SJSA1 (cell line): ENCODE measurements around the gene FRAS1. TPM values are rescaled to one million over a fixed set of nuclear protein-coding genes. Genes with fewer than 3 reads are reported as not detected.
A peak's percentile ranks its signal among the peaks of the same experiment; 100 is the strongest.
"Not testable (repeated sequence)": the region's sequence is repeated elsewhere in the genome, so short reads cannot be mapped to it uniquely, and the experiment has no call there.

Experiments used
- DNase-seq, 2 experiments: peaks; one replicate each; pipeline ENCODE4 v3.0.0-alpha.2; 2015 to 2020; ENCODE audit warnings: low spot score in 2 of 2, low read depth in 1 of 2
- H3K27ac ChIP-seq: fragments of 250-450 bp; sonication (Bioruptor Pico); 2 replicates; pipeline ENCODE4 v1.5.1; 2020; ENCODE audit warnings: mild to moderate bottlenecking, moderate library complexity
- H3K27me3 ChIP-seq: fragments of 250-450 bp; sonication (Bioruptor Pico); replicated peaks from 2 replicates; pipeline ENCODE4 v1.5.1; 2020; ENCODE audit warnings: mild to moderate bottlenecking, moderate library complexity
- H3K36me3 ChIP-seq: fragments of 250-450 bp; sonication (Bioruptor Pico); 2 replicates; pipeline ENCODE4 v1.5.1; 2020; ENCODE audit warnings: mild to moderate bottlenecking
- H3K4me1 ChIP-seq: fragments of 250-450 bp; sonication (Bioruptor Pico); replicated peaks from 2 replicates; pipeline ENCODE4 v1.6.1; 2021; ENCODE audit warnings: mild to moderate bottlenecking
- H3K4me3 ChIP-seq: fragments of 250-450 bp; sonication (Bioruptor Pico); 2 replicates; pipeline ENCODE4 v1.5.1; 2020; ENCODE audit warnings: mild to moderate bottlenecking
- H3K9me3 ChIP-seq: fragments of 250-450 bp; sonication (Bioruptor Pico); replicated peaks from 2 replicates; pipeline ENCODE4 v1.5.1; 2020; ENCODE audit warnings: mild to moderate bottlenecking
- total RNA-seq: library from RNA; depleted of rRNA; stranded (reverse); fragments of >200 nt; shearing (Covaris generic); gene quantifications from 2 replicates; pipeline ENCODE4 v1.2.3, GENCODE V29; 2014; rRNA removed

FRAS1 gene
- total RNA-seq, result 0.19 and 0.21 TPM in 2 replicates

DNA sequence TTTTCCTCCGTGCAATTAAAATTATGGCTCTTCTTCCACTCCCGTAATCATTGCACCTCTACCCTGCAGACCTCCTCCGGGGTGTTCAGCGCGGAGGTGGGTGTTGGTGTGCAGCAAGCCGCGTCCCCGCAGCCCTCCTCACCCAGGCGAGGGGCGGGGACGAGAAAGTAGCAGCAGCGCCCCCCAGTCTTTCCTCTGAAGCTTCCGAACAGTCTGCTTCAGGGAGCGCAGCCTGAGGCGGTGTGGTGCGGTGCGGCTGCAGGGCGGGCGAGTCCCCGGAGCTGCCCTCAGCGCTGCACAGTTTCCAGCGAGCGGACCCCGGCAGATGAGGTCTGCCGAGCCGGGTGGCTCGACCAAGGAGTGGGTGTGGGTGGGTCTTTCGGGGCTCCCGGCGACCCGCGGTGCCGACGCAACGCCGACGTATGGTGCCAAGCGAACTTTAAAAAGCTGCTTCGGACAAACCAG is at the start of gene FRAS1:
Gene FRAS1 (plus strand): TSS at position 189 of the 465 bp plus-strand sequence. CDS start 687 bp downstream, outside the sequence.
- peak in 1 of 2 experiments; percentile 31 for DNase-seq
- Histone ChIP-seq H3K4me1 (peaks cover 24% of the 10 kb centered on the region), H3K4me3 (peak within 1 kb of the TSS; percentile 26), H3K27me3 (peaks cover 50% of the 10 kb centered on the region), H3K27ac (no peak within 1 kb of the TSS), H3K36me3 (no peaks in the 10 kb centered on the region), H3K9me3 (no peaks in the 10 kb centered on the region; the same call in 1 of the 2 replicates)

- not testable (repeated sequence) for H3K9me3 ChIP-seq, H3K27me3 ChIP-seq, H3K4me3 ChIP-seq, H3K36me3 ChIP-seq, DNase-seq, H3K4me1 ChIP-seq, H3K27ac ChIP-seq
These were observed 46.1 kb upstream of the FRAS1 start for GRCh38 chr4:78011003-78011402.

GRCh38 chr4:78014889-78015886 is 41.9 kb upstream of the FRAS1 start:
- H3K36me3 ChIP-seq, result no peaks in the 10 kb centered on the region
- no peak for DNase-seq
- no peaks in the 10 kb centered on the region for H3K27me3 ChIP-seq

GRCh38 chr4:78018271-78019049 is 38.7 kb upstream of the FRAS1 start:
- DNase-seq, result no peak
- Histone ChIP-seq H3K27ac (no peak overlapping the region), H3K4me1 (no peaks in the 10 kb centered on the region), H3K4me3 (no peak overlapping the region), H3K36me3 (no peaks in the 10 kb centered on the region), H3K27me3 (no peaks in the 10 kb centered on the region), H3K9me3 (no peaks in the 10 kb centered on the region)

More at GRCh38 chr4:78014889-78015886, 41.9 kb upstream of the FRAS1 start:
- Histone ChIP-seq H3K27ac (no peak overlapping the region), H3K4me3 (no peak overlapping the region), H3K9me3 (no peaks in the 10 kb centered on the region), H3K4me1 (no peaks in the 10 kb centered on the region)

DNA sequence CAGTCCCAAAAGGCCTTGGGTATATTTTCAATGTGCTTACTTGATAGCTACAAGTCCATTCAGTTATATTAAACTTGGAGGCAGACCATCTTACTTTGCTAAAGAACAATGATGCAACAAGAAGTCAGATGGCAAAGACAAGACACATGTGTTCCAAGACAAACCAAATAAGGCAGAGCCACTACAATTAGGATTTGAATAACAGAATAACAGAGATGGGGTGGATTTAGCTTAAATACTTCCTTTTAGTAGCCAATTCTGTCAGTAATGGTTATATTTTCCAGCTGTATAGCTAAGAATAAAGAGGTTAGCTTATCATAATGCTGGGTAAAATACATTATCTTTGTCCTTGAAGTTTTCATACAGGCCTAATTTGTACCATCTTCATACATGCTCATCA is 37.7 kb upstream of the FRAS1 start:
- Histone ChIP-seq H3K27ac (no peak overlapping the region), H3K36me3 (no peaks in the 10 kb centered on the region), H3K27me3 (no peaks in the 10 kb centered on the region), H3K9me3 (no peaks in the 10 kb centered on the region), H3K4me3 (no peak overlapping the region), H3K4me1 (no peaks in the 10 kb centered on the region)
- no peak for DNase-seq

DNA sequence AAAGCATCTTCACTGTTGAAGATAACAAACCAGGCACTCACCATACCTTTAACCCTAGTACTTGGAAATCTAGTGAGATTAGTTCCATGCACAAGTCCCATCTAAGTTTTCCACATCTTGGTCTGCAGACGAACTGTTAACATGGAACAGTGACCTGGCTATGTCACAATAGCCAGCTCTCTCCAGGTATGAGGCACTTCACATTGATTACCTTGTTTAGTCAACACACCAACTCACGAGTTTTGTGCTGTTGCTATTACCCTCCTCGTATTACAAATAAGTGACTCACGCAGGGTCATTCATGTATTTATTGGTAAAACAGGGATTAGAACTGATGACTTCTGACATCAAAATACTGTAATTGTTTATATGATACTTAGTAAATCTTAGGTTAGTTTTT is 36.4 kb upstream of the FRAS1 start:
- Histone ChIP-seq H3K27ac (no peak overlapping the region), H3K27me3 (no peaks in the 10 kb centered on the region), H3K4me3 (no peak overlapping the region), H3K9me3 (no peaks in the 10 kb centered on the region), H3K36me3 (no peaks in the 10 kb centered on the region), H3K4me1 (no peaks in the 10 kb centered on the region)
- no peak for DNase-seq

DNA sequence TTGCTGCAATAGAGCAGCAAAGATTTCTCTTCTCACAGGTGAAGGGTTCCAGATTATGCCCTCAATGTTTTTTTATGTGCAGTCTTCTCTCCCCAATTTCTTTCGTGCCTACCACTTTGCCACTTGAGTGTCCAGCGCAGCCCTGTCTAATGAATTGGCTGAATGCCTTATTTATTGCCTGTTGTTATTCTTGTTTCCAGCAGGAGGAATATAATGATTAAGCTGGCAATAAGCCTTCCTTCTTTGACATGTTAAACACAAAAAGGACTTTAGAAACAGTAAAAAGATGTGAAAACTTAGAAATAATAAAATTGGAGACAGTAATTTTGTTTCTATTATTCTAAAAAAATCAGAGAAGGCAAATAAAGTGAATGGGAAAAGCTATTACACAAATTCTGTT is 34.6 kb upstream of the FRAS1 start:
- DNase-seq, result no peak
- H3K27me3 ChIP-seq, result no peaks in the 10 kb centered on the region
- no peak overlapping the region for H3K4me3 ChIP-seq
- no peaks in the 10 kb centered on the region for H3K9me3 ChIP-seq
- no peaks in the 10 kb centered on the region for H3K4me1 ChIP-seq
- H3K27ac ChIP-seq, result no peak overlapping the region
- no peaks in the 10 kb centered on the region for H3K36me3 ChIP-seq

- H3K4me1 ChIP-seq, result no peaks in the 10 kb centered on the region
- DNase-seq, result no peak
- no peak overlapping the region for H3K4me3 ChIP-seq
- H3K9me3 ChIP-seq, result no peaks in the 10 kb centered on the region
- no peak overlapping the region for H3K27ac ChIP-seq
- H3K36me3 ChIP-seq, result no peaks in the 10 kb centered on the region
- H3K27me3 ChIP-seq, result no peaks in the 10 kb centered on the region
These were observed 33.0 kb upstream of the FRAS1 start for GRCh38 chr4:78024085-78024484.

DNA sequence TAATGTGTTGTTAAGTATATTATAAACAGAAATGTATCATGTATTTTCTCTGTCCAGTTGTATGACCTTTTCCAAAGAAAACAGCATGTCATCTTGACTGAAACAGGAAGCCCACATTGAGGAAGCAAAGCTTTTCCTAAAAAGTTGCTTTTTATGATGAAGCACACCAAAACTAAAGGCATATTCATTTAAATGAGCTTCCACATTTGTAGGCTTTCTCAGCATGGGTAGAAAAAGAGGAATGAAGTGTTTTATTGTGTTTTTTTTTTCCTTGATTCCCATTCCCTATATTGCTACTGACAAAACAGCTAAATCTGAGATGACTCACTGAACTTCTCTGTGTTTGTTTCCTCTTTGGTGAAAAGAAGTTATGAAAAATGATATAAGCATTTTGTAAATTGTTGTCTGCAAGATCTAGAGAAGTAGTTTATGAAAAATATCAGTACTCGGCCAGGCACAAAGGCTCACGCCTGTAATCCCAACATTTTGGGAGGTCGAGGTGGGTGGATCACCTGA is 32.5 kb upstream of the FRAS1 start:
- Histone ChIP-seq H3K9me3 (no peaks in the 10 kb centered on the region), H3K36me3 (no peaks in the 10 kb centered on the region), H3K27me3 (no peaks in the 10 kb centered on the region), H3K4me3 (no peak overlapping the region), H3K4me1 (no peaks in the 10 kb centered on the region), H3K27ac (no peak overlapping the region)
- no peak for DNase-seq

DNA sequence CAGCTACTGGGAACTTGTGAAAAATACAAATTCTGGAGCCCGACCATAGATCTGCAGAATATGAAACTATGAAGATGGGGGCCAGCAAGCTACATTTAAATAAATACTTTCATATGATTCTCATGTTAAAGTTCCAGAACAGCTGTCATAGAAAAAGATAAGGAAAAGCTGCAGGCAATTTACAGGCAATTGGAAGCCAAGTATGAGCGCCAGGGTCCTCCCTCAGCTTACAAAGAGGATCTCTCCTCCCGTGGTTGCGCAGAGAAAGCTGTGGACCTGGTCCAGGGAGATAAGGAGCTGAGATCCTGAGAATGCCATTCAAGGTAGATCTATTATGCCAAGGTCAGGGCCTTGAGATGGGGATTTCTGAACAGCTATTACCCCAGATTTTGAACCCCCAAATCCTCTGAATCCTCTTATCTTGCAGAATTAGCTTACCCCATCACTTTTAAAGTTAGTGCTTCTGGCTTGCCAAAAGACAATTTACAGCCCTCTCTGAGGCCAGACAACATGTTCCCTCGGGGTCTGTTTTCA is 25.6 kb upstream of the FRAS1 start:
- Histone ChIP-seq H3K4me1 (no peaks in the 10 kb centered on the region), H3K9me3 (no peaks in the 10 kb centered on the region), H3K36me3 (no peaks in the 10 kb centered on the region), H3K27me3 (no peaks in the 10 kb centered on the region), H3K27ac (no peak overlapping the region), H3K4me3 (no peak overlapping the region)
- no peak for DNase-seq

DNA sequence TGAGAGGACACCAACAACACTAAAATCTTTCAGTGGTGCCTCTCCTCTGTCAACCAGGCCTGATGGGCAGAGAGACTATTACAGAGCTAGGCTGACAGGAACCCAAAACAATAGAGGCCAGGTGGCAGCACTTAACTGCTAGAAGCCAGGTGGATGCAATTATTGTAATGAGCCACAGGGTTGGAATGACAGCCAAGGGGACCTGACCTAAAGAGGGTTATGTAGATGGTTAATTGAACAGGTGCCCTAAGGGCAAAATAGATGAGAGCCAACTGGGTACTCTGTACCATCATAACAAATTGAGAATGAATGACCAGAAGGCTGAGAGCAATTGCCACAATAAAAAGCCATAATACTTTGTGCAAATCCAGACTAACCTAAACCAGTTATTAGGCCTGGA is 24.7 kb upstream of the FRAS1 start:
- H3K27ac ChIP-seq, result no peak overlapping the region
- DNase-seq, result no peak

DNA sequence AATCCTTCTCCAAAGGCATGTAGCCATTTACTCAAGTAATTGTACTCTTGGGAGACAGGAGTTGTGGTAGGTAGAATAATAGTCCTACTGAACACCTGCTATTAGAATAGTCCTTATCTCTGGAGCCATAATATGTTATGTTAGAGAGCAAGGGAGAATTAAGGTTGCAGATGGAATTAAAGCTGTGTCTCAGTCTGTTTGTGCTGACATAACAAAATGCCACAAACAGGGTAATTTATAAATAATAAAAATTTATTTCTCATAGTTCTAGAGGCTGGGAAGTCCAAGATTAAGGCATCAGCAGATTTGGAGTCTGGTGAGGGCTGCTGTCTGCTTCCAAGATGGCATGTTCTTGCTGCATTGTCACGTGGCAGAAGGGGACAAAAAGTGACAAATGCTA is 24.2 kb upstream of the FRAS1 start:
- Histone ChIP-seq H3K9me3 (no peaks in the 10 kb centered on the region), H3K36me3 (no peaks in the 10 kb centered on the region), H3K4me3 (no peak overlapping the region), H3K4me1 (no peaks in the 10 kb centered on the region), H3K27ac (no peak overlapping the region), H3K27me3 (no peaks in the 10 kb centered on the region)
- DNase-seq, result no peak

More for the DNA sequence above, 24.7 kb upstream of the FRAS1 start:
- no peaks in the 10 kb centered on the region for H3K36me3 ChIP-seq
- H3K4me3 ChIP-seq, result no peak overlapping the region
- H3K9me3 ChIP-seq, result no peaks in the 10 kb centered on the region
- no peaks in the 10 kb centered on the region for H3K27me3 ChIP-seq
- no peaks in the 10 kb centered on the region for H3K4me1 ChIP-seq

DNA sequence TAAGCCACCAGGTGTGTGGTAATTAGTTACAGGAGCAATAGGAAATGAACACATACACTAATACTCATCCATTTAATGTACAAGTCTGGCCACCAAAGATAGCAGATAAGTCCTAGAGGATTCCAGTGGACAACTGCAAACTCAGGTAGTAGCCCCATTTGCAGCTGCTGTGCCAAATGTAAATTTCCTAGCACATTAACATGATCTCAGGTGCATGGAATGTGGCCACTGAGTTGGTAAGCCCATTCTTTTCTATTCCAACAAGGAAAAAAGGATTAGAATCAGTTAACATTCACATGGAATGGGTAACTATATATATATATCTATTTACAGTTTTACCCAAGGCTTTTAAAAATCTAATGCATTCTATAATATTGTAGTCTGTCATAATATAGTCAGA is 23.3 kb upstream of the FRAS1 start:
- H3K27ac ChIP-seq, result no peak overlapping the region
- H3K4me3 ChIP-seq, result no peak overlapping the region
- H3K36me3 ChIP-seq, result no peaks in the 10 kb centered on the region
- DNase-seq, result no peak
- no peaks in the 10 kb centered on the region for H3K27me3 ChIP-seq
- H3K9me3 ChIP-seq, result no peaks in the 10 kb centered on the region
- H3K4me1 ChIP-seq, result no peaks in the 10 kb centered on the region
